IPS-18c (cell line): ENCODE data around the gene CELSR1.

Experiments used
- H3K4me3 ChIP-seq: 2 replicates; pipeline ENCODE4 v1.7.0; 2013; ENCODE audit warnings: low read depth, mild to moderate bottlenecking, low read length, moderate library complexity; ENCODE audit not compliant: insufficient read depth
- H3K9me3 ChIP-seq: one replicate; pipeline ENCODE4 v1.6.1; 2013; ENCODE audit warnings: mild to moderate bottlenecking, low read length, moderate library complexity; ENCODE audit not compliant: control insufficient read depth, insufficient read depth

The CELSR1 gene

DNA sequence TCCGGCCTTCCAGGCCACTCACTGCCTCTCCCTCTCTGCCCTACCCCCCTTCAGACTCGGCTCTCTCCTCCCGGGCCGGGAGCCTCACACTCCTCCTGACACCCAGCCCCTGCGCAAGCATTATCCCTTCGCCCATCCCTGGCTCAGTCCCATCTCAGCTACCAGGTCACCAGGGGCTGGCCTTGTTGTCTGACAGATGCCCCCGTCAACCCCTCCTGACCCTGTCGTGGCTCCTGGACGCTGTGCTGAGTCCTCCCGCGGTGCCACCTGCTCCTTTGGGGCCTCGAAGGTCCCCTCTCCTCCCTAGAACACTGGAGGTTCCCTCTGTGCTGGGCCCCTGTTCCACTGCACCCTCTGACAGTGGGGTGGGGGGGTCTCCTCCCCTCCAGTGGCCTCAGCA lies 169.0 kb downstream of the CELSR1 start:
- no peak overlapping the region for H3K4me3 ChIP-seq
- no peaks in the 10 kb centered on the region for H3K9me3 ChIP-seq

DNA sequence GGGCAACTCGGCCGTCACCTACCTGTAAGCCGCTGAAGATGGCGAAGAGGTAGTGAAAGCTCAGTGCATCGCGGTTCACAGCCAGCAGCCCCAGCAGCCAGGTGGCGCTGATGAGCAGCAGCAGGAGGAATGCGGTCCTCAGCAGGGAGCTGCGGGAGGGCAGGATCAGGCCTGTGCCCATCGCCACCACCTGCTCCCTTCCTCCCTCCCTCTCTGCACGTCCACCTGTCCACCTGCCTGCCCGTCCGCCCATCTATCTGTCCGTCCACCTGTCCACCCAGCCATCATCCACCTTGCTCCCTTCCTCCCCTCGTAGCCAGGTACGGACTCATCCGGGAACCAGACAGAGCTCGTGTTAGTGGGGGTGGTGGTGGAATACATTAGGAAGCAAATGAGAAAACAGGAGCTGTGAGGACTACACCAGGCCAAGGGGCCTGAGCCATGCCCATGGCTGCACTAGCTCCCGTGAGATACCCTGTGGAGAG lies 169.7 kb downstream of the CELSR1 start:
- Histone ChIP-seq H3K9me3 (no peaks in the 10 kb centered on the region), H3K4me3 (no peak overlapping the region)

DNA sequence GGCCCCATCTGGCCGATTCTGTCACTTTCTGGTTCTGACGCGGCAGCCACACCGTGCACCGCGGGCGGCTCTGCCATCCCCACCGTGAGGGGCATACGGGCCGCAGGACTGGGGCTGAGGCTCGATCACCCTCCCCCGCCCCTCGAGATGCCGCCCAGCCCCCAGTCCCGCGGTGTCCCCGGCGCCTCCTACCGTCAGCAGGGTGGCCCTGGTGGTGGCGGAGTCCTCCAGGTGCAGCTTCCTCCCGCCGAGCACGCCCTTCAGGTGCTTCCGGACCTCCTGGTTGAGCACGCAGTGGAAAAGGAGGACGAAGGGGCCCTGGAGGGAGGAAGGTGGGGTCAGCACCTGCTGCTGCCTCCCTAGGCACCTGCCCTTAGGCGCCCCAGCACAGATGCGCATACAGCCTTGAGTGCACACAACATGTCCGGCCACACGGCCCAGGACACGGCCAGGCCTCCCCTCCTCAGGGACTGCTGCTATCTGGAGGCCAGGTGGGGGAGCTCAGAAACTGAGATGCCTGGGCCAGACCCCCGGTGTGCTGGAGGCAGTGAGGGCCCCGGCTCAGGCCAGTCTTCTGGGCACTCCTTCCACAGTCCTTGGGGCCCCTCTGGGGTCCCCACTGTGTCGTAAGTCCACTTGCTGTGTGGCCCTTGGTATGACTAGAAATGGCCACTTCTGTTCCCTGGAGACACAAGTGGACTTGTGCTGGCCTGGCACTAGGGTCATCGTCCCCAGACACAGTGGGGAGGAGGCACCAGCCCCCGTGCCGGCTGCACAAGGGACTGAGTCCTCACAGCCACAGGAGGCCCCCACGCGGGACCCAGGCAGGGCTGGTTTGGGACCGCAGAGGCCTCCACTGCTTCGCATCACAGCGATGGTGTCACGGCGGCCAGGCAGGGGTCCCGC lies 170.4 kb downstream of the CELSR1 start:
- H3K9me3 ChIP-seq, result peaks cover under 1% of the 10 kb centered on the region
- H3K4me3 ChIP-seq, result no peak overlapping the region

DNA sequence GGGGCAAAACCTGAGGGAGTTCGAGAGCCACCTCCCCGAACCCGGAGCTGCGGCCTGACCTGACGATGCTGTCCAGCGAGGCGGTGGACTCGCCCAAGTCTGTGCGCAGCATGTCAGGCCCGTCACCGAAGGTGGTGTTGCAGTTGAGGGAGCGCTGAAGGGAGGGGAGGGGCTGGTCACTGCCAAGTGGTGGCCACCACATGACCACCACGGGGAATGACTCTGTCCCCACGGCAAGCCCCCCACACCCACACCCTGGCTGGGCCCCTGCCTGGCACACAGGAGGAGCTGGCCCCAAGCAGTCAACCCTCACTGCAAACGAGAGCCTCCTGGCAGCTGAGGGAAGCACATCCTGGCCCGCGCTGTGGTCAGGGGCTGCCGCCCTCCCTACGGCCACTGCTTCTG lies 171.1 kb downstream of the CELSR1 start:
- no peak overlapping the region for H3K4me3 ChIP-seq
- H3K9me3 ChIP-seq, result peaks cover 2% of the 10 kb centered on the region

DNA sequence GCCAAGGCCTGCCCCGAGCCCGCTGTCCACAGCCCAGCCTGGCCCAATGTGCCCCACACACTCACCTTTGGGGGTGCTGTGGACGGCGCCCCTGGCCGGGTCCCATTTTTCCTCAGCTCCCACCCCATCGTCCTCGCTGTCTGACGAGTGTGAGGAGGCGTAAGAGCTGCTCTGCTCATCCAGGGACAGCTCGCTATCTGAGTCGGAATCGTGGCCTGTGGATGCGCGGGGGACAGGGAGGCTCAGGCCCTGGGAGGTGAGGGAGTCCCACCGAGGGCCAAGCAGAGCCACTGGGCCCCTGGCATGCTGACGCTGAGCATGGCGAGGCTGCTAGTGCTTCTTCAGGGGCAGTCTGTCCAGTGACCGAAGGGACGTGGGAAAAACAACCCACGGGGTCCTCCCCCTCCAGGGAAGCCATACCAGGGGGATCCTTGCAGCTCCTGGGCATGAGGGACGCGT lies 172.2 kb downstream of the CELSR1 start:
- Histone ChIP-seq H3K9me3 (peaks cover 2% of the 10 kb centered on the region), H3K4me3 (no peak overlapping the region)

DNA sequence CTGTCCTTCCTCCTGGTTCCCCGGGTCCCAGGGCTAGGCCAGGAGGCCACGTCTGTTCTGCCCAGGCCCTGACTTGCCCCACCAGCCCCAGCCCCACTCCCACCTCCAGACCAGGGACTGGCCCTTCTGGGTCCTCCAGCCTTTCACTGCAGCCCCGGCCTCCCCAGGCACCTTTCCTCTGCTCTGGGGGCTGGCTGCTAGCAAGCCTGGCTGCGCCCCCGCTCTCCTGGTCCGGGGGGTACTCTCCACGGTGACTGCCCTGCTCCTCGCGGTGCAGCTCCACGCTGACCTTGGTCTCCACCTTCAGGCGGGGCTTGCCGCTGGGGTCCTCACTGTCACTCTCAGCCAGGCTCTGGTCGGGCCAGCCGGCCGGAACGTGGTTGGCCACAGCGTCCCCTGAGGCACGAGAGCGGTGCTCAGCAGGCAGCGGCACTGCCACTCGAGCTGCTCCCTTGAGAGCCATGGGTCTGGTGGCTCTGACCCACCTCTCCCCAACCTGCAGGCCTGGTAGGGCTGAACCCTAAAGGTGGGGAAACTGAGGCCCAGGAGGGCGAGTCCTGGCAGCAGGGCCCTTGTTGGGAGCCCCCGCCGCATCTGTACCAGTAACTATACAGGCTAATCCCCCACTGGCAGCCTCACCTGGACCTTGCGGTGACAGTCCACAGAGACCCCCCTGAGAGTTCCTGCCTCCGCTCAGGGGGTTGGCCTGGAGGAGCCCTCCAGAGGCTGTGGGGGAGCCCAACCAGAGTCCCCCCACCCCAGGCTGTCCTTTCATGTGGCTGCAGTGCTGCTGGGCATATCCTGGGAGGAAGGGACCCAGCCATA lies 172.9 kb downstream of the CELSR1 start:
- Histone ChIP-seq H3K4me3 (no peak overlapping the region), H3K9me3 (peaks cover 2% of the 10 kb centered on the region)

DNA sequence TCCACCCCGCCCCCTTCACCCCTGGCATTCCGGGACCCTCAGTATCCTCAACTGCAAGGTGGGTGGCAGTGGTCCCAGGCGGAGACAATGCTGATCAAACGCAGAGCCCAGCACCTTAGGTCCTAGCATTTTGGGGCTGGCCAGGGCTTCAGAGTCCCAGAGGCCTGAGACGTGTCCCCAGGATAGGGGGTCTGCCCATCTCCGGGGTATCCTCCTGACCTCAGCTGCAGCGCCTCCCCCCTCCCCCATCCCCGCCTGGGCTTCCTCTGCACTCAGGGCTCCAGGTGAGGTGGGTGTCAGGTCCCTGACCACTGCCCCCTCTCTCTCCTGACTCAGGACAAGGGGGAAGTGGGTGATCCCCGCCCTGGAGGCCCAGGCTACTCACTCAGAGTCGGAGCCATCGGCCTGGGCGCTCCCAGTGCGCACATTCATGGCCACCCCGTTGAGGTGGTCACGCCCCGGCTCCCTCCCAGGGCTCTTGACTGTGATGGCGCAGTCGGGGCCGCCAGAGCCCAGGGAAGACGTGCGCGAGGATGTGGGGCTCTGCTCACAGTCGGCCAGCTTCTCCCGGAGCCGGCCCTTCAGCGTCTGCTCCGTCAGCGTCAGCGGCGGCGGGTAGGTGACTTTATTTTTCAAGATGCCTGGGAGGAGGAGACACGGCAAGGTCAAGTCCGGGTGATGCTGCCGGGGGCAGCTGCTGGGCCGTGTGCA lies 173.7 kb downstream of the CELSR1 start:
- Histone ChIP-seq H3K9me3 (peaks cover 2% of the 10 kb centered on the region), H3K4me3 (no peak overlapping the region)

DNA sequence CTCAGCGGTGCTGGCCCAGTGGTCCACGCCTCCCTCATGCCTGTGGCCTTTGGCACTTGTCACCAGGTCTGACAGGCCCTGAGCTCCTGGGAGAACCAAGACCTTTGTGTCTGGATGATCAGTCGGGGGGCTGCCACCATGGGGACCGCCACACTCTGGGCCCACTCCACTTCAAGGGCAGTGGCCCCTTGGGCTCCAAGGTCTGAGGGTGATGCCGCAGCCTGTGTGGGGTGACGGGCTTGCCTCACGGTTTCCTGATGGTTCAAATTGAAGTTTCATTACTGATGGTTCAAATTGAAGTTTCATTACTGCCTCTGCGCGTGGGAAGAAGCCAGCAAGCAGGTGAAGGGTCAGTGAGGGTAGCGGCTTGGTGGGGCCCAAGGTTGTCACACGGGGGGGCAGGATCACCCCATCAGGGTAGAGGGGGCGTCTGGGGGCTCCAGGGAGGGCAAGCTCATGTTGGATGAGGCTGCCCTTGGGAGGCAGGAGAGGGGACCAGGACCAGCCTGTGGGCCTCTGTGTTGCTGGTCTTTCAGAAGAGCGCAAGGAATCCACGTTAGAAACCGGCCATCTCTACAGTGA lies 174.4 kb downstream of the CELSR1 start:
- no peak overlapping the region for H3K4me3 ChIP-seq
- peaks cover 2% of the 10 kb centered on the region for H3K9me3 ChIP-seq

DNA sequence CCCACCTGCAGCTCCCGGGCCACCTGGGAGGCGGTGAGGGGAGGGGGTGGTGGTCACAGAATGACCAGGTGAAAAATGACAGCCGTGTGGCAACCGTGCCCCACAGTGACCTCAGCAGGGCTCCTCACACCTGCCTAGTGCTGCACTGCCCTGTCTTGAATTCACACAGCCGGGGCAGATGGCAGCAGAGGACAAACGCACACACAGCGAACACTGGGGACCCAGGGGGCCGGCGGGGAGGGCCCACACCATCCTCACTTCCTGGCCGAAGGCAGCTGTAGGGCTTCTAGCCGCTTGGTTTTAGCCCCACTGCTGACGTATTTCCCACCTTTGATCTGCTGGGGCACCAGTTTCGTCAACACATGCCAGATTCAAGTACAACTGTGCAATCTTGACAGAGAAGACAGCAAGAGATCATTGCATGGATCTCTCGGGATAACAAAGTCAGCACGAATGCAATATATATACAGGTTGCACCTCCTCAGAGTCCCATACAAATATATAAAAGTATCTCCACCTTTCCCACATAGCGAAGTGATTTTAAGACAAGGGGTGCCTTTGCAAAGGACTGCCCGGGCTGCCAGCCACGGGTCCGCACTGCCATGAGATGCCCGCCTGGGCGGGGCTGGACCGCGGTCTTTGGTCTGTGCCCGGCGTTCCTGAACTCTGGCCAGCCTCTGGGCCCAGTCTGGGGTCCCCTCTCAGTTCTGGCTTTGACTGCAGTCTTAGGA lies 175.1 kb downstream of the CELSR1 start:
- H3K4me3 ChIP-seq, result no peak overlapping the region

DNA sequence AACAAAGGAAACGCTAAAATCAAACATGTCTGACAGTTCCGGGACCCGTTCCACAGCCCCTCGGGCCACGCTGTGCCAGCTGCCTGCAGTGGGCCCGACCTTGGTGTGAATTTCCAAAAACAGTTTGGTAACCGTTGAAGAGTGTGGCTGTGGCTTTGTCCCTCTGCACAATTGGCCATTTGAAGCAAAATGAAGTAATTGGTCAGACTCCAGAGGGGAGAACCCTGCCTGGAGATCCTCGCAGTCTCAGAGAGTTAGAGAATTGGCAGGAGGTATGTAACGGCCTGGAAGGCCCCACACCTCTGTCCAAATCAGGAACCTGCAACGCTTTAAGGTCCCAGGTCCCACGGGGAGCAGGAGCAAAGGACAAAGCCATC lies 175.6 kb downstream of the CELSR1 start:
- no peak overlapping the region for H3K4me3 ChIP-seq
- peaks cover 2% of the 10 kb centered on the region for H3K9me3 ChIP-seq

More for the DNA sequence above, 175.1 kb downstream of the CELSR1 start:
- H3K9me3 ChIP-seq, result peaks cover 2% of the 10 kb centered on the region

DNA sequence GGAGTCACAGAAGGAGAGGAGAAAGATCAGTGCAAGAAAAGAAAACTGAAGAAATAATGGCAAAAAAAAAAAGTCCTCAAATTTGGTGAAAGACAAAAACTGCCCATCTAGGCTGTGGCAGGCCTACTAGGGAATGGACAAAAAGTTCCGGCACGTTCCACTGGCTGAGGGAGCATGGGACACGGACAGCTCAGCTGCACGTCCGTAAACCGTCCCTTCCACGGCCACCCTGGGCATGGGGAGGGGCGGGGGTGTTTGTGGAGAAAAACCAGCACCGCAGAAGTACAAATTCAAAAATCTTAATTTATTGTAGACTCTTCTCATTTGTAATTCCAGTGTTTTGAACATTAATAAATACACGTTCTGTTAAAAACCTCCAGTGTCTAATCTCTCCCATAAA lies 176.5 kb downstream of the CELSR1 start:
- H3K4me3 ChIP-seq, result no peak overlapping the region
- H3K9me3 ChIP-seq, result peaks cover 2% of the 10 kb centered on the region

DNA sequence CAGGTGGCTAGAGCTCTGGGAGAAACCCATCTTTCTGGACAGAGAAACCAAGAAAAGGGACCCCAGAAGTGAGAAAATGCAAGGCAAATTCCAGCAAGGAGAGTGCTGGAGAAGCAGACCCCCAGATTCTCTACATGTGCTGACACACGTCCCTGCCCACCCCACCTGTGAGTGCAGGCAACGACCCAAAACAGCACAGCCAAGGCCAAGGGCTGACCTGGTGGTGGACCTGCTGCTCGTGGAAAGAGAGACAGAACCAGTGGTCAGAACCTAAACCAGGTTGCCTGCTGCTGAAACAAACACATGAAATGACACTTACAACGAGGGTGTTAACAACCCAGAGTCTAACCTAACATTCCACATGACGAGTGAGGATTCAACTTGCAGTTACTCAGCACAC lies 177.3 kb downstream of the CELSR1 start:
- Histone ChIP-seq H3K9me3 (peaks cover 2% of the 10 kb centered on the region), H3K4me3 (no peak overlapping the region)

DNA sequence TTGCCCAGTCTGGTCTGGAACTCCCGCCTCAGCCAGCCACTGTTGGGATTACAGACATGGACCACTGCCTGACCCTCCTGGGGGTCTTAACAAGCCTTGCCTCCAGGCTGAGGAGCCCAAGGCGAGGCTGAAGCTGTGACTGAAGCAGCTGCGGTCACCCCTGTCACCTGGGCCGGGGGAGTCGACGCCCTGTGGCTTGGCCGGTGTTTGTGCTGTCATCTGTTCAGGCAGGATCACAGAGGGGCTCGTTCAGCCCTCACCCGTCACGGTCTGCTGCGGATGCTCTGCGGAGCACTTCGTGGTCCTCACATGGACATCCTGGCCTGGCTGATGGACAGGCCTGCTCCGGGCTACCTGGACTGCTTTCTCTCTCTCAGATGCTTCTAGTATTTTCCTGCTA lies 178.1 kb downstream of the CELSR1 start:
- Histone ChIP-seq H3K9me3 (peaks cover 2% of the 10 kb centered on the region), H3K4me3 (no peak overlapping the region)

DNA sequence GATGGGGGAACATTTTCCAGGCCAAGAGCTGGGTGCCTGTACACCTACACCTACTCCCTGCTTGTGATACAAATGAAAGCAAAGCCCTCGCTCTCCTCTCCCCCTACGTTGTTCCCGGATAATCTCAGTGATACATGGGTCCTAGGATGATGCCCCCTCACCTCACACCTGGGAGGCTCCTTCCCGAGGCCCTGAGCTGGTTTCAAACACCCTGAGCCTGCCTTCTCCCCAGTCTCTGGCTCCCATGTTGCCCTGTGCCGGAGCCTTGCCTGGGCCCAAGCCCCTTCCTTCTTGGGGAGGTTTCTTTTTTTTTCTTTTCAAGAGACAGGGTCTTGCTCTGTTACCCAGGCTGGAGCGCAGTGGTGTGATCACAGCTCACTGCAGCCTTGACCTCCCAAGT lies 178.7 kb downstream of the CELSR1 start:
- Histone ChIP-seq H3K4me3 (no peak overlapping the region), H3K9me3 (peaks cover 2% of the 10 kb centered on the region)

DNA sequence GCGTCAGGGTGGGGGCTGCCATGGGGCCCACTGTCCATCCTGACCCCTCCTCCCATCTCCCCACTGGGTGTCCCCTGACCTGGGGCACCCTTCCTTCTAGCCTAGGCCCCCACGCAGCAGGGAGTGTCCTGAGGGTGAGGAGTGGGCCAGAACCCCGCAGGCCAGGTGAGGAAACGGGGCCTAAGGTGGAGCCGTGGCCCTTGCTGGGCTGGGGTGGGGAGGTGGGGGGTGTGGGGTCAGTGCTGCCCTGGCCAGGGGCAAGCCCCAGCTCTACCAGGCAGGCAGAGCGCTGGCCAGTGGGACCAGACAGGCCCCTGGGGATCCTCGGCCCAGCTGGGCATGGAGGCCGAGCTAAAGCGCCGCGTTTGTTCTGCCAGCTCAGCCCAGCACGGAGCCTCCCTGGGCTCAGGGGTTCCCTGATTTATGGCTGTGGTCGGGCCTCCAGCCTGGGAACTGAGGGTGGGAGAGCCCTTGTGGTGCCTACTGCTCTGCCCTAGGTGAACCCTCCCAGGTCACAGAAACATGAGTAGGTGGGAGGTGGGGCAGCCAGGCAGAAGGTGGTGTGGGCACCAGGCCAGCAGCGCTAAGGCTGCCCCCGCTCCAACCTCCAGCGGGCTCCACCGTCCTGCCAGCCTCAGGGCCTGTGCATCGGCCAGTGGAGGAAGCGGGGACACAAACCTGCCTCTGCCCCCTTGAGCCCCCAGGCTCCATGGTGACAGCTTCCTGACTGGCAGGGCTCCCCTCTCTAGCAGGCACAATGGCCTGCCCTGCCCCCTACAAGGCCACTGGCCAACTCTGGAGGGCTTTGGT lies 179.5 kb downstream of the CELSR1 start:
- peaks cover 2% of the 10 kb centered on the region for H3K9me3 ChIP-seq

More for the DNA sequence above, 179.5 kb downstream of the CELSR1 start:
- H3K4me3 ChIP-seq, result no peak overlapping the region
